ENCODE results near the gene CHMP3.

Gene CHMP3

GRCh38 chr2:86543335-86543734 lies 19.9 kb downstream of the CHMP3 start:
- peaks cover 26% of the 10 kb centered on the region for H3K36me3 ChIP-seq (ENCODE audit: low read length)

GRCh38 chr2:86542814-86543213 lies 20.4 kb downstream of the CHMP3 start:
- no peak overlapping the region for H3K4me2 ChIP-seq (ENCODE audit: low read depth, low read length, poor library complexity, severe bottlenecking)
- TF ChIP-seq CTCF (IDR thresholded peaks at IDR 0.05; ENCODE audit: insufficient read depth, low read length, poor library complexity, severe bottlenecking) = no peak
- no peak for TF ChIP-seq EZH2phosphoT487 (conservative IDR thresholded peaks at IDR 0.05; ENCODE audit: low read length)
- peaks cover 14% of the 10 kb centered on the region; the same call in 1 of the 2 replicates for H3K9me3 ChIP-seq (ENCODE audit: insufficient read depth, low read length)
- H3K9me2 ChIP-seq (replicated peaks; ENCODE audit: insufficient read depth, low read length) = no peaks in the 10 kb centered on the region
- peaks cover 6% of the 10 kb centered on the region; the same call in 1 of the 2 replicates for H3K79me2 ChIP-seq (ENCODE audit: insufficient read depth, low read length)
- H4K20me1 ChIP-seq (ENCODE audit: low read depth, low read length) = no peaks in the 10 kb centered on the region
- peaks cover 25% of the 10 kb centered on the region for H3K36me3 ChIP-seq (ENCODE audit: low read length)
- no peak overlapping the region for H3K27ac ChIP-seq (ENCODE audit: low read depth, low read length)
- no peak overlapping the region for H3K9ac ChIP-seq (ENCODE audit: low read length)
- no peaks in the 10 kb centered on the region for H3K27me3 ChIP-seq (ENCODE audit: low read length)
- H3F3A ChIP-seq (ENCODE audit: insufficient read depth) = no peaks in the 10 kb centered on the region
- no peak overlapping the region for H2AFZ ChIP-seq (ENCODE audit: low read depth, low read length, severe bottlenecking)
- H3K4me3 ChIP-seq (ENCODE audit: insufficient read depth, low read length, poor library complexity, severe bottlenecking) = no peak overlapping the region

More at GRCh38 chr2:86543335-86543734, 19.9 kb downstream of the CHMP3 start:
- Histone ChIP-seq H2AFZ (ENCODE audit: low read depth, low read length, severe bottlenecking) (no peak overlapping the region), H3K27ac (ENCODE audit: low read depth, low read length) (no peak overlapping the region), H3F3A (ENCODE audit: insufficient read depth) (no peaks in the 10 kb centered on the region), H3K9ac (ENCODE audit: low read length) (no peak overlapping the region), H3K79me2 (ENCODE audit: insufficient read depth, low read length) (peaks cover 8% of the 10 kb centered on the region; the same call in 1 of the 2 replicates), H4K20me1 (ENCODE audit: low read depth, low read length) (no peaks in the 10 kb centered on the region), H3K9me3 (ENCODE audit: insufficient read depth, low read length) (peaks cover 16% of the 10 kb centered on the region; the same call in 1 of the 2 replicates), H3K4me2 (ENCODE audit: low read depth, low read length, poor library complexity, severe bottlenecking) (no peak overlapping the region), H3K27me3 (ENCODE audit: low read length) (no peaks in the 10 kb centered on the region), H3K4me3 (ENCODE audit: insufficient read depth, low read length, poor library complexity, severe bottlenecking) (no peak overlapping the region), H3K9me2 (replicated peaks; ENCODE audit: insufficient read depth, low read length) (no peaks in the 10 kb centered on the region)
- TF ChIP-seq EZH2phosphoT487 (conservative IDR thresholded peaks at IDR 0.05; ENCODE audit: low read length) = no peak
- TF ChIP-seq CTCF (IDR thresholded peaks at IDR 0.05; ENCODE audit: insufficient read depth, low read length, poor library complexity, severe bottlenecking) = no peak

GRCh38 chr2:86541334-86541733 lies 21.9 kb downstream of the CHMP3 start:
- H3K9ac ChIP-seq (ENCODE audit: low read length) = no peak overlapping the region
- no peaks in the 10 kb centered on the region for H3K9me2 ChIP-seq (replicated peaks; ENCODE audit: insufficient read depth, low read length)
- no peaks in the 10 kb centered on the region for H3K79me2 ChIP-seq (ENCODE audit: insufficient read depth, low read length)
- no peaks in the 10 kb centered on the region for H3K27me3 ChIP-seq (ENCODE audit: low read length)
- no peak for TF ChIP-seq EZH2phosphoT487 (conservative IDR thresholded peaks at IDR 0.05; ENCODE audit: low read length)
- TF ChIP-seq CTCF (IDR thresholded peaks at IDR 0.05; ENCODE audit: insufficient read depth, low read length, poor library complexity, severe bottlenecking) = no peak
- no peak overlapping the region for H2AFZ ChIP-seq (ENCODE audit: low read depth, low read length, severe bottlenecking)
- no peaks in the 10 kb centered on the region for H4K20me1 ChIP-seq (ENCODE audit: low read depth, low read length)
- no peaks in the 10 kb centered on the region for H3K9me3 ChIP-seq (ENCODE audit: insufficient read depth, low read length)
- H3K27ac ChIP-seq (ENCODE audit: low read depth, low read length) = no peak overlapping the region
- H3K4me3 ChIP-seq (ENCODE audit: insufficient read depth, low read length, poor library complexity, severe bottlenecking) = no peak overlapping the region
- H3K36me3 ChIP-seq (ENCODE audit: low read length) = peaks cover 11% of the 10 kb centered on the region; the same call in 1 of the 2 replicates
- no peaks in the 10 kb centered on the region for H3F3A ChIP-seq (ENCODE audit: insufficient read depth)
- H3K4me2 ChIP-seq (ENCODE audit: low read depth, low read length, poor library complexity, severe bottlenecking) = no peak overlapping the region

Measured in SU-DHL-6 (cell line).